ENCODE data around the gene UROS. TPM values are rescaled to one million over a fixed set of nuclear protein-coding genes. Genes with fewer than 3 reads are reported as not detected.

Gene UROS
- total RNA-seq, 1 donor from 2014 or later: 64.6 TPM

DNA sequence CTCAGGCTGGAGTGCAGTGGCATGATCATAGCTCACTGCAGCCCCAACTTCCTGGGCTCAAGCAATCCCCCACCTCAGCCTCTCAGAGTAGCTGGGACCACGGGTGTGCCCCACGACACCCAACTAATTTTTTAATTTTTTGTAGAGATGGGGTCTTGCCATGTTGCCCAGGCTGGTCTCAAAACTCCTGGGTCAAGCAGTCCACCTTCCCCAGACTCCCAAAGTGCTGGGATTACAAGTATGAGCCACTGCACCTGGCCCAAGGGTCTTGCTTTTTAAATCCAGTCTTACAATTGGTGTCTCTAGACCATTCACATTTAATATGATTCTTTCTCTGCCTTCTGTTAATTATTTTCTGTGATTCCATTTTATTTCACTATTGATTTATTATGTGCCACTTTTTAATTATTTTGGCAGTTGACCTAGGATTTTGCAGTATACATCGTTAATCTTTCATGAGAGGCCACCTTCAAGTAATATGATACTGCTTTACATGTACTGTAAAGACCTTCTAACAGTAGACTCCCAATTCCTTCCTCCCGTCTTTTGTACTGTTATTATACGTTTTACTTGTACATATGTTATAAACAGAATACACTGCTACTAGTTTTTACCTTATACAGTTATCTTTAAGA lies 66.1 kb downstream of the UROS start:
- DNase-seq (ENCODE audit: low read depth): no peak
- no peaks in the 10 kb centered on the region for H3K9me3 Mint-ChIP-seq (ENCODE audit: unreplicated experiment)
- peaks cover 50% of the 10 kb centered on the region for H3K36me3 ChIP-seq (ENCODE audit: insufficient read depth, low read length)
- no peaks in the 10 kb centered on the region for H3K27me3 ChIP-seq (ENCODE audit: insufficient read depth, low read length)
- H3K4me3 Mint-ChIP-seq (ENCODE audit: unreplicated experiment): no peak overlapping the region
- peaks cover 2% of the 10 kb centered on the region for H3K4me1 ChIP-seq (ENCODE audit: insufficient read depth, low read length)
- H3K36me3 Mint-ChIP-seq (ENCODE audit: low read depth, unreplicated experiment): peaks cover 19% of the 10 kb centered on the region
- no peak for TF ChIP-seq EZH2 (IDR thresholded peaks at IDR 0.05; ENCODE audit: insufficient read depth, low read length)
- TF ChIP-seq, protein P1, sequence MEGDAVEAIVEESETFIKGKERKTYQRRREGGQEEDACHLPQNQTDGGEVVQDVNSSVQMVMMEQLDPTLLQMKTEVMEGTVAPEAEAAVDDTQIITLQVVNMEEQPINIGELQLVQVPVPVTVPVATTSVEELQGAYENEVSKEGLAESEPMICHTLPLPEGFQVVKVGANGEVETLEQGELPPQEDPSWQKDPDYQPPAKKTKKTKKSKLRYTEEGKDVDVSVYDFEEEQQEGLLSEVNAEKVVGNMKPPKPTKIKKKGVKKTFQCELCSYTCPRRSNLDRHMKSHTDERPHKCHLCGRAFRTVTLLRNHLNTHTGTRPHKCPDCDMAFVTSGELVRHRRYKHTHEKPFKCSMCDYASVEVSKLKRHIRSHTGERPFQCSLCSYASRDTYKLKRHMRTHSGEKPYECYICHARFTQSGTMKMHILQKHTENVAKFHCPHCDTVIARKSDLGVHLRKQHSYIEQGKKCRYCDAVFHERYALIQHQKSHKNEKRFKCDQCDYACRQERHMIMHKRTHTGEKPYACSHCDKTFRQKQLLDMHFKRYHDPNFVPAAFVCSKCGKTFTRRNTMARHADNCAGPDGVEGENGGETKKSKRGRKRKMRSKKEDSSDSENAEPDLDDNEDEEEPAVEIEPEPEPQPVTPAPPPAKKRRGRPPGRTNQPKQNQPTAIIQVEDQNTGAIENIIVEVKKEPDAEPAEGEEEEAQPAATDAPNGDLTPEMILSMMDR (IDR thresholded peaks at IDR 0.05; ENCODE audit: insufficient read depth, low read depth, low read length): no peak
- peaks cover 3% of the 10 kb centered on the region for H4K20me1 ChIP-seq (ENCODE audit: insufficient read depth, low read length)
- H2AFZ ChIP-seq (ENCODE audit: low read depth, low read length): no peak overlapping the region
- H3K9ac ChIP-seq (ENCODE audit: low read length): no peak overlapping the region
- H3K27ac ChIP-seq (ENCODE audit: low read depth, low read length): no peak overlapping the region
- no peaks in the 10 kb centered on the region for H3K27me3 Mint-ChIP-seq (ENCODE audit: low read depth, unreplicated experiment)
- H3K4me2 ChIP-seq (ENCODE audit: low read length): no peak overlapping the region
- H3K9me3 ChIP-seq (ENCODE audit: insufficient read depth, low read depth, low read length): no peaks in the 10 kb centered on the region
- FAIRE-seq: no peak
- H3K4me3 ChIP-seq (ENCODE audit: insufficient read depth, low read depth, low read length): no peak overlapping the region
- H3K4me1 Mint-ChIP-seq (ENCODE audit: low read depth, unreplicated experiment): no peaks in the 10 kb centered on the region
- no peak overlapping the region for H3K27ac Mint-ChIP-seq (ENCODE audit: unreplicated experiment)
- H3K79me2 ChIP-seq (ENCODE audit: insufficient read depth, low read length): no peaks in the 10 kb centered on the region

- no peaks in the 10 kb centered on the region for H3K9me3 ChIP-seq (ENCODE audit: insufficient read depth, low read depth, low read length)
- FAIRE-seq (no peak), DNase-seq (ENCODE audit: low read depth) (no peak)
- Mint-ChIP-seq H3K27ac (ENCODE audit: unreplicated experiment) (no peak overlapping the region), H3K27me3 (ENCODE audit: low read depth, unreplicated experiment) (no peaks in the 10 kb centered on the region), H3K4me3 (ENCODE audit: unreplicated experiment) (no peak overlapping the region), H3K4me1 (ENCODE audit: low read depth, unreplicated experiment) (no peaks in the 10 kb centered on the region), H3K9me3 (ENCODE audit: unreplicated experiment) (no peaks in the 10 kb centered on the region), H3K36me3 (ENCODE audit: low read depth, unreplicated experiment) (peaks cover 19% of the 10 kb centered on the region)
- no peaks in the 10 kb centered on the region for H3K4me1 ChIP-seq (ENCODE audit: insufficient read depth, low read length)
- no peak overlapping the region for H3K4me3 ChIP-seq (ENCODE audit: insufficient read depth, low read depth, low read length)
- H3K9ac ChIP-seq (ENCODE audit: low read length): no peak overlapping the region
- H3K36me3 ChIP-seq (ENCODE audit: insufficient read depth, low read length): peaks cover 53% of the 10 kb centered on the region
- no peak overlapping the region for H3K27ac ChIP-seq (ENCODE audit: low read depth, low read length)
- no peak overlapping the region for H2AFZ ChIP-seq (ENCODE audit: low read depth, low read length)
- H3K79me2 ChIP-seq (ENCODE audit: insufficient read depth, low read length): no peaks in the 10 kb centered on the region
- no peak for TF ChIP-seq EZH2 (IDR thresholded peaks at IDR 0.05; ENCODE audit: insufficient read depth, low read length)
- TF ChIP-seq, protein P1 (IDR thresholded peaks at IDR 0.05; ENCODE audit: insufficient read depth, low read depth, low read length): no peak
- no peaks in the 10 kb centered on the region for H3K27me3 ChIP-seq (ENCODE audit: insufficient read depth, low read length)
- peaks cover 3% of the 10 kb centered on the region for H4K20me1 ChIP-seq (ENCODE audit: insufficient read depth, low read length)
- H3K4me2 ChIP-seq (ENCODE audit: low read length): no peak overlapping the region
Measured at GRCh38 chr10:125756196-125756595, 66.9 kb downstream of the UROS start.

DNA sequence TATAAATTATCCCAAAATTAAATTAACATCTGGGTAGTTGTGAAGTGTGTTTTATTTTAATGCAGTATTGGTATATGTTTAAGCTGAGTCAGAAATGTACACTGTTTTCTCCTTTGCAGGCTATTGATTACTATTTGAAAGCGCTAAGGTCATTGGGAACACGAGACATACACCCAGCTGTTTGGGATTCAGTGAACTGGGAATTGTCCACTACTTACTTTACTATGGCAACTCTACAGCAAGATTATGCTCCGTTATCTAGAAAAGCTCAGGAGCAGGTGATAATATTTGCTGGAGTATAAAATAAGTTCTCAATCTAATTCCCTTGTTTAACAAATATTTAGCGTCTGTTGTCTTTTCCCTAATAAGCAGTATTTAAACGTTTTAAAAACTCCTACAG lies 75.6 kb downstream of the UROS start:
- FAIRE-seq (no peak), DNase-seq (ENCODE audit: low read depth) (no peak)
- Histone ChIP-seq H3K4me1 (ENCODE audit: insufficient read depth, low read length) (no peaks in the 10 kb centered on the region), H2AFZ (ENCODE audit: low read depth, low read length) (no peak overlapping the region), H3K79me2 (ENCODE audit: insufficient read depth, low read length) (no peaks in the 10 kb centered on the region), H3K36me3 (ENCODE audit: insufficient read depth, low read length) (peaks cover 77% of the 10 kb centered on the region), H4K20me1 (ENCODE audit: insufficient read depth, low read length) (no peaks in the 10 kb centered on the region), H3K27ac (ENCODE audit: low read depth, low read length) (no peak overlapping the region), H3K27me3 (ENCODE audit: insufficient read depth, low read length) (no peaks in the 10 kb centered on the region), H3K4me3 (ENCODE audit: insufficient read depth, low read depth, low read length) (no peak overlapping the region), H3K9ac (ENCODE audit: low read length) (no peak overlapping the region), H3K4me2 (ENCODE audit: low read length) (no peak overlapping the region), H3K9me3 (ENCODE audit: insufficient read depth, low read depth, low read length) (no peaks in the 10 kb centered on the region)
- Mint-ChIP-seq H3K9me3 (ENCODE audit: unreplicated experiment) (no peaks in the 10 kb centered on the region), H3K27ac (ENCODE audit: unreplicated experiment) (no peak overlapping the region), H3K36me3 (ENCODE audit: low read depth, unreplicated experiment) (peaks cover 22% of the 10 kb centered on the region), H3K4me1 (ENCODE audit: low read depth, unreplicated experiment) (no peaks in the 10 kb centered on the region), H3K27me3 (ENCODE audit: low read depth, unreplicated experiment) (no peaks in the 10 kb centered on the region), H3K4me3 (ENCODE audit: unreplicated experiment) (no peak overlapping the region)
- no peak for TF ChIP-seq EZH2 (IDR thresholded peaks at IDR 0.05; ENCODE audit: insufficient read depth, low read length)
- TF ChIP-seq, protein P1 (IDR thresholded peaks at IDR 0.05; ENCODE audit: insufficient read depth, low read depth, low read length): no peak

Data from astrocyte (in vitro differentiated cells and primary cell).